HG02884 (cell line): ENCODE data around the gene HCRT.
"Not testable (repeated sequence)": the region's sequence is repeated elsewhere in the genome, so short reads cannot be mapped to it uniquely, and the experiment has no call there.

Experiments used
- ATAC-seq: cut with Tn5 transposase; IDR thresholded peaks from one replicate; pipeline ENCODE4 v1.9.1; 2021; ENCODE audit warnings: mild to moderate bottlenecking, moderate library complexity; ENCODE audit not compliant: unreplicated experiment

HCRT gene

GRCh38 chr17:42180411-42180921 lies 4.8 kb downstream of the HCRT start:
- no peak for ATAC-seq

GRCh38 chr17:42179911-42180410 lies 5.3 kb downstream of the HCRT start:
- no peak for ATAC-seq

GRCh38 chr17:42179335-42179734 lies 5.9 kb downstream of the HCRT start:
- no peak for ATAC-seq

- ATAC-seq, result no peak
Measured at GRCh38 chr17:42178817-42179216, 6.4 kb downstream of the HCRT start.

GRCh38 chr17:42177684-42178083 lies 7.6 kb downstream of the HCRT start:
- ATAC-seq, result no peak

- no peak for ATAC-seq
Measured at GRCh38 chr17:42174126-42174783, 11.0 kb downstream of the HCRT start.

DNA sequence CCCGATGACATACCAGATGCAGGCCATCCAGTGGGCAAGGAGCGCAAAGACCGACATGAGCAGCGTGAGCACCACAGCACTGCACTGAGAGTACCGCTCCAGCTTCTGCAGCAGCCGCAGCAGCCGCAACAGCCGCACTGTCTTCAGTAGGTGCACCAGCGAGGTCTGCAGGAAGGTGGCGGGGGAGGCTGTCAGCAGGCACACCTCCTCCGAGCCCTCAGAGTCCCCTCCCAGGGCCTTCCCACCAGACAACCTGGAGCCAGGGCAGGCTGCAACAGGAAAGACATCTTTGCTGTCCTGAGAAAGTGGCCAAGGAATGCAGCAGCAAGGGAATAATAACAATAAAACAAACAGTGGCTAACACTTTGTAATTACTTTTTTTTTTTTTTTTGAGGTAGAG lies 13.4 kb downstream of the HCRT start:
- ATAC-seq, result no peak

DNA sequence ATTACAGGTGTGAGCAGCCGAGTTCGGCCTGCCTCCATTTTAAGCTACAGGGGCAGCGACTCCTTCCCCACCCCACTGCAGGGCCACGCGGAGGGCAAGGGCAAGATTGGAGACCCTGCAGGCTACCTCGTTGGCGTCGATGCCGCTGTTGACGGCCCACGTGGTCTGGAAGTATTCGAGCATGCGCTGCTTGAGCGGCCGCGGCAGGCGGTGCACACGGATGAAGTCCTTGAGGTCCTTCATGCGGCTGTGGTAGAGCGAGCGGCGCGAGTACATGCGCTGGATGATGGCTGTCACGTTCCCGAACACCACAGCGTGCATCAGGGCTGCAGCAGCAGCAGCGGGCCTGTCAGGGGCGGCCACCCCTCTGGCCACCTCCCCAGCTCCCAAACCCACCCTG lies 15.9 kb downstream of the HCRT start:
- no peak for ATAC-seq

- ATAC-seq, result no peak
Measured at GRCh38 chr17:42167807-42168206, 17.4 kb downstream of the HCRT start.

GRCh38 chr17:42166196-42166763 lies 19.0 kb downstream of the HCRT start:
- ATAC-seq, result no peak

- ATAC-seq, result no peak
Measured at GRCh38 chr17:42165751-42166150, 19.5 kb downstream of the HCRT start.

- no peak for ATAC-seq
Measured at GRCh38 chr17:42163696-42164407, 21.4 kb downstream of the HCRT start.

DNA sequence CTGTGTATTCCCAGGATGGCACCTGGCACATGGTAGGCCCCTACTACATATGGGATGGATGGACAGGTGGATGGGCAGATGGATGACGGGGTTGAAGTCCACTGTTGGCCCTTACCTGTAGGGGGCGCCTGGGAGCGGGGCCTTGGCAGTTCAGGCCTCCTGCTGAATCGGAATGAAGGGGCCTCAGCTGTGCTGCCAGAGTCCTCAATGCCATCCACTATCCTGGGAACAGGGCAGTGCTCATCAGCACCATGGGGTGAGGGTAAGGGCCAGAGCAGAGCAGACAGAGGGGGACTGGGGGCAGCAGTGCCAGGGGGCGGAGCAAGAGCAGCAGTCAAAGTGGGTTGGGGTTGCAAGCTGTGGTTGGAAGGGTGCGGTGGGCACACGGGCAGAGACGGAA lies 22.1 kb downstream of the HCRT start:
- no peak for ATAC-seq

DNA sequence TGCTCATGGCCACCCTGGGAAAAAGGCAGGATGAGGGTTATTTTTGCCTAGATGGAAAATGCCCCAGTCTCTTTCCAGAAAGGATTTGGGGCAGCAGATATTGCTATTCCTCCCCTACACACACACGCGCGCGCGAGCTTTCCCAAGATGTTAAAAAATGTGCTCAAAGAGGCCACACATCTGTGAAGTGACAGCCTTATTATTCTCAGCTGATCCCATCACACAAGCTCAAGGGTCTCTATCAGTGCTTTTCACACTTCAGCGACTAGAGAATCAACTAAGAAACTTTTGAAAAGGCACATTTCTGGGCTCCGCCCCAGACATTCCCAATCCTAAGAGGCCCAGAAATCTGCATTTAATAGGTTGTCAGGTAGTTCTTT lies 24.7 kb downstream of the HCRT start:
- ATAC-seq, result no peak

GRCh38 chr17:42159796-42160530 lies 25.3 kb downstream of the HCRT start:
- ATAC-seq, result no peak

DNA sequence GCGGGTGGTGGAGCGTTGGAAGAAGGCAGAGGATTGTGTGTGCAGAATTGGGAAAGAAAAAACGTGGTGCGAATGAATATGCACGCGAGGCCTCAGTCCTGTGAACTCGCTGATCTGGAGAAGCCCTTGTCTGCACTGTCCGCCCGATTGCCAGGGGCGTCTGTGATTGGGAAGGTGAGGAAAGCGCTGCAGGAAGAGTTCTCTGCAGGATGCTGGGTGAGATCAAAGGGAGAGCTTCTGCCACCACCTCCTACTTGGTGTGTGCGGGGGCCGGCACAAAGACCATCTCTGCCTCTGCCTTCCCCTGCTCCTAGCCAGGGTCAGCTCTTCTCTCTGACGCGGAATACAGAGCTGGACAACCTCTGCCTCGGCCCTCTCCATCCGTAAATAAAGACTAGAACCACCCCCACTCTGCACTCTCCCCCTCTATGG lies 29.6 kb downstream of the HCRT start:
- ATAC-seq, result no peak

DNA sequence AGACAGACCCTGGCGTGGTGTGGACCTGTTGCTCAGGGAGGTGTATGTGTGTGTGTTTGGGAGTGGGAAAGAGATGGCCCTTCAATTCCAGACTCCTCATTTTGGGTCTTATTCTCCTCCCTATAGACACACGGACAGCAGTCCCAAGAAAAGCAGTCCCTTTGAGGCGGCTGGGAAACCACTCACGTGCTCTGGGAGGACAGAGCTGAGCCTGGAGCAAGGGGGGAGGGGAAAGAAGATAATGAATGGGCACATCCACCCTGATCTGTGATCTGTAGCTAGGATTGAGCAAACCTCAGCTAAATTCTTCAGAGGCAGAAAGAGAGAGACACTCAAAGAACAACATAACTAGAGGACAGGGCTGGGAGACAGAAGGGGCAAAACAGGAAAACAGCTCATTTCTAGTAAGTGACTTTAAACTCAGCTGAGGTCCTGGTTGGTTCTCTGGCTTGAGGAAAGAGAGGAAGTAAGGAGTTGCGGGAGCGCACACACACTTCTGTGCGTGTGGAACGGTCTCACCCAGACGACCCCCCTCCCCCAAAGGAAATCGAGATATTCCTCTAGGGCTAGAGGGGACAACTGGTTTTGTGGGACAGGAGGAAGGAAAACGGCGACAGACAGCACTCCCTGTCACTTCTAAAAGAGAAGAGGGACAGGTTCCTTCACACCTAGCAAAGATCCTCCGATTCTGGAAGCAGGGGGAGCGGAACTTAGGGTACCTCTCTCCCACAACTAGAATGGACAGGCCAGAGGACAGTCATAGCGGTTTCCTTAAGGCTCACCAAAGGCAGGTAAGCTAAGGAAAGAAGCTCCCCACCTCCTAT lies 31.1 kb downstream of the HCRT start:
- ATAC-seq, result no peak

DNA sequence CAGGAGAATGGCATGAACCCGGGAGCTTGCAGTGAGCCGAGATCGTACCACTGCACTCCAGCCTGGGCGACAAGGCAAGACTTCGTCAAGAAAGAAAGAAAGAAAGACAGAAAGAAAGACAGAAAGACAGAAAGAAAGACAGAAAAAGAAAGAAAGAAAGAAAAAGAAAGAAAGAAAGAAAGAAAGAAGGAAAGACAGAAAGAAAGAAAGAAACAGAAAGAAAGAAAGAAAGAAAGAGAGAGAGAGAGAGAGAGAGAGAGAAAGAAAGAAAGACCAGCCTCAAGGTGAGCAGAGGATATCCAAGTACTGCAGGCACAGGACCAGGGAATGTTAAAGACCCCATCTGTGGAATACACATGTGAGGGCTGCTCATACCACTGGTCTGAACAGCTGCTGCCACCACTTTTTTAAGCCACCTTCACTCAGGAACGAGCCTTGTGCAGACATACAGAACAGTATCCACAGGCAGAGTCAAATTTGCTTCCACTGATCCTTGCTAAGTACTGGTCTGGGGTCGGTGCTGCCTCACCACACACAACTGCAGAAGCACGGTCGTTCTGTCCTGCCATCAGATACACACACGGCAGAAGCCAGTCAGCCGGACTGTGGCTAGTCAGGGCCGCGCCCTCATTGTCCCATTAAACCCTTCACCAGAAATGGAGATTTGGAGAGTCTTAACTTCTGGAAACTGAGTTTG lies 38.2 kb downstream of the HCRT start:
- ATAC-seq, result no peak

DNA sequence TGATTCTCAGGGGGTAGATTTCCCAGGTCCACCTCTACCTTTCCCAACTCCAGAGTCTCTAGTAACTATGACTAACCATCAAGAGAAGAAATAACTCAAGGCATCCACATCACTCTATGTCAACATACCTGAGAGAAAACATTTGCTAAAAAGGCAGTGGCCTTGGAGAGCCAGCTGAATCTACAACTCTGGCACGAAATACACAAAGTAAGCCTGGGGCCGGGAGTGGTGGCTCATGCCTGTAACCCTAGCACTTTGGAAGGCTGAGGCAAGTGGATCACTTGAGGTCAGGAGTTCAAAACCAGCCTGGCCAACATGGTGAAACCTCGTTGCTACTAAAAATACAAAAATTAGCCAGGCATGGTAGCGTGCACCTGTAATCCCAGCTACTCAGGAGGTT lies 42.1 kb downstream of the HCRT start:
- not testable (repeated sequence) for ATAC-seq

DNA sequence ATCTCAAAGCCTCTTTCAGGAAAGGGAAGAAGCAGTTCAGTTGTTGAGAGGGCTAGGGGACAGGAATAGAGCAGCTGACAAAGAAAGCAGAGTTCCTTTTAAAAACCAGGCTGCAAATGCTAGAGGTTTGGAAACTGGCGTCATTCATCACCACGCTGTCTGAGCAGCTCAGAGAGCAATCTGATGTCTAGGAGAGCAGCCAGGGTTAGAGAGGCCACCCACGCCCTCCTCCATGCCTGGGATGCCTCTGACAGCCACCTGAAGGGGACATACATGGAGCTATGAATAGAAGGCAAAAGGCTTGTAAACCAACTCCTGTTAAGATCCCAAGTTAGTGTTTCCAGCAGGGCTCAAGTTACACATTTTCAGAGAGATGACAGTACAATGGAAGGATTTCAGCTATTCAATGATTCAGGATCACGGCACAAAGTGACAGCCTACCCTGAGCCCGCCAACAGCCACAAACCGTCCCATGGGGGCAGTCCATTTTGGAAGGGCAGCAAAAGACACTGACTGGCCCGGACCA lies 42.8 kb downstream of the HCRT start:
- ATAC-seq, result no peak
